CD4-positive, alpha-beta memory T cell (primary cell): ENCODE results near the gene ALDOB. TPM values are rescaled to one million over a fixed set of nuclear protein-coding genes. Genes with fewer than 3 reads are reported as not detected.
A peak's percentile ranks its signal among the peaks of the same experiment; 100 is the strongest.

Experiments used
- CTCF ChIA-PET: fragments of 350-600 bp; sonication (Branson Sonifier 250); formaldehyde crosslinking; loops from one replicate; lab custom pipeline; 2021; ENCODE audit warnings: inconsistent platforms; ENCODE audit not compliant: partially characterized antibody; lab: Charles Lee
- POLR2A ChIA-PET: fragments of 350-600 bp; sonication (Branson Sonifier 250); formaldehyde crosslinking; loops from one replicate; lab custom pipeline; 2021; ENCODE audit not compliant: partially characterized antibody; lab: Charles Lee
- DNase-seq, 5 donors: peaks; one replicate each; pipeline versions ENCODE4 v3.0.0 to v3.0.0-alpha.2; 2020 to 2022; ENCODE audit warnings: mixed read lengths in 1 of 5
- H3K27ac ChIP-seq: one replicate; pipeline ENCODE4 v1.7.0; 2013; ENCODE audit warnings: low read depth, low read length
- H3K27me3 ChIP-seq: 2 replicates; pipeline ENCODE4 v1.7.0; 2013; ENCODE audit warnings: mild to moderate bottlenecking, low read length, moderate library complexity; ENCODE audit not compliant: insufficient read depth
- H3K36me3 ChIP-seq: 2 replicates; pipeline ENCODE4 v1.7.0; 2013; ENCODE audit warnings: mild to moderate bottlenecking, low read length, moderate library complexity; ENCODE audit not compliant: insufficient read depth
- H3K4me1 ChIP-seq: 2 replicates; pipeline ENCODE4 v1.7.0; 2013; ENCODE audit warnings: mild to moderate bottlenecking, low read length, moderate library complexity; ENCODE audit not compliant: insufficient read depth
- H3K4me3 ChIP-seq, 2 donors: one replicate each; pipeline ENCODE4 v1.7.0; 2013; ENCODE audit warnings: low read length in 2 of 2, mild to moderate bottlenecking in 1 of 2
- H3K9me3 ChIP-seq, 2 donors: one replicate each; pipeline ENCODE4 v1.7.0; 2013; ENCODE audit warnings: low read length in 2 of 2, control low read depth in 1 of 2; ENCODE audit not compliant: control insufficient read depth in 1 of 2
- H3K27ac Mint-ChIP-seq, 7 donors: one replicate each; pipeline ENCODE4 v1.8.0; 2020 to 2021; ENCODE audit warnings: mixed read lengths in 7 of 7, mild to moderate bottlenecking in 6 of 7, inconsistent platforms in 3 of 7, moderate library complexity in 3 of 7
- H3K27me3 Mint-ChIP-seq, 2 donors: one replicate each; pipeline ENCODE4 v1.8.0; 2020 to 2021; ENCODE audit warnings: mixed read lengths in 2 of 2
- H3K36me3 Mint-ChIP-seq, 2 donors: one replicate each; pipeline ENCODE4 v1.8.0; 2020 to 2021; ENCODE audit warnings: mixed read lengths in 2 of 2, inconsistent platforms in 1 of 2, mild to moderate bottlenecking in 1 of 2
- H3K4me1 Mint-ChIP-seq, 4 donors: one replicate each; pipeline ENCODE4 v1.8.0; 2020 to 2021; ENCODE audit warnings: mixed read lengths in 4 of 4, mild to moderate bottlenecking in 1 of 4
- H3K4me3 Mint-ChIP-seq, 8 donors: one replicate each; pipeline ENCODE4 v1.8.0; 2020 to 2021; ENCODE audit warnings: mixed read lengths in 8 of 8, mild to moderate bottlenecking in 7 of 8, moderate library complexity in 6 of 8, inconsistent platforms in 3 of 8
- H3K9me3 Mint-ChIP-seq, 8 donors: one replicate each; pipeline ENCODE4 v1.8.0; 2020 to 2021; ENCODE audit warnings: mixed read lengths in 8 of 8, mild to moderate bottlenecking in 5 of 8, inconsistent platforms in 3 of 8, moderate library complexity in 1 of 8
- intact Hi-C: fragments of 100-400 bp; cut with micrococcal nuclease; formaldehyde crosslinking; loops from one replicate; pipeline ENCODE4 v1.15.1; 2023
- polyA plus RNA-seq, 2 donors: library from polyadenylated mRNA; unstranded; fragments of 300-500 nt; fragmentation: Illumina TruSeq; gene quantifications; one replicate each; pipeline ENCODE4 v1.2.3, GENCODE V29; 2021
- total RNA-seq, 2 experiments: library from RNA; stranded (reverse); gene quantifications; one replicate each; pipeline ENCODE4 v1.2.3, GENCODE V29; 2021

Gene ALDOB
- total and polyA plus RNA-seq, 4 experiments from 2014 or later, result not detected

DNA sequence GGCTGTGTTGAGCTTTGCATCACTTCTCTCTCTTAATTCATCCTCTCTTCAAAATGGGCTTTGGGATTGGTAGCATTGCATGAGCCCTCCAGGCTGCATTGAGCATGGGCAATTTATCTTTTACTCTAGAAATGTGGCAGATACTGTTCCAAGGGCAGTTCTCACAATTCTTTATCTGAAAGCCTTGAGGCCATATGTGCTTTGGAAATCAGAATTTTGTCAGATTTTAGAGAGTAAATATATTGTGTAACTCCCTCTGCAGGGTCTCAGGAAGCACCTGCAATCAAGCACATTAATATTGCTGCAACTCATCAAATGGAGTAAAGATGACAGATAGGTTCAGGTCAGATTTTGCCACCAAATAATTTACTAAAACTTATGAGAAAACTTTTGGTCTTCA, 17.6 kb downstream of the ALDOB start:
- Histone ChIP-seq H3K27me3 (no peaks in the 10 kb centered on the region), H3K4me1 (no peaks in the 10 kb centered on the region), H3K9me3 (peaks cover 0 to 16% of the 10 kb centered on the region in 2 donors), H3K36me3 (no peaks in the 10 kb centered on the region), H3K4me3 (no peak overlapping the region), H3K27ac (no peak overlapping the region)
- intact Hi-C loops, result no loop called here
- Mint-ChIP-seq H3K4me3 (no peak overlapping the region), H3K27me3 (no peaks in the 10 kb centered on the region), H3K27ac (no peak overlapping the region), H3K36me3 (peaks cover 22 to 38% of the 10 kb centered on the region in 2 donors), H3K4me1 (peaks cover 0 to 2% (median 0%) of the 10 kb centered on the region in 4 donors), H3K9me3 (peaks cover 3 to 78% (median 62%) of the 10 kb centered on the region in 8 donors)
- CTCF ChIA-PET, result no interaction called here
- no peak for DNase-seq
- POLR2A ChIA-PET, result no interaction called here

DNA sequence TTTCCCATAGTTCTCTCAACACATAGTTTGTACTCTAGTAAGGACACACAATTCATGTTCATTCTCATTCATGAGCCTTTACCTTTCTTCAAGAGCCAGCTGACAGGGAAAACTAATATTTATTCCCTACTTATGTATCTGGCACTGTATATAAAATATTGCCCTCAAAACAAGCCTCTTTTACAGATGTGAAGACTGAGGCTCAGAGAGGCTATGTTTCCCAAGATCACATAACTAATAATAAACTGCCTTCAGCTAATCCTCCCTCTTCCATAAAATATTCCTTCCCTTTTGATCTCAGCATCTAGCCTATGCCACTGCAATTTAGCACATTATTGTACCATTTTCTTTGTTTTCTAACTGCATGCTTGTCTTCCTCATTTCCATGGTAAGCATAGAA, 18.2 kb downstream of the ALDOB start:
- H3K36me3 Mint-ChIP-seq, result peaks cover 27 to 43% of the 10 kb centered on the region in 2 donors
- CTCF ChIA-PET, result no interaction called here
- H3K4me3 Mint-ChIP-seq, result no peak overlapping the region

DNA sequence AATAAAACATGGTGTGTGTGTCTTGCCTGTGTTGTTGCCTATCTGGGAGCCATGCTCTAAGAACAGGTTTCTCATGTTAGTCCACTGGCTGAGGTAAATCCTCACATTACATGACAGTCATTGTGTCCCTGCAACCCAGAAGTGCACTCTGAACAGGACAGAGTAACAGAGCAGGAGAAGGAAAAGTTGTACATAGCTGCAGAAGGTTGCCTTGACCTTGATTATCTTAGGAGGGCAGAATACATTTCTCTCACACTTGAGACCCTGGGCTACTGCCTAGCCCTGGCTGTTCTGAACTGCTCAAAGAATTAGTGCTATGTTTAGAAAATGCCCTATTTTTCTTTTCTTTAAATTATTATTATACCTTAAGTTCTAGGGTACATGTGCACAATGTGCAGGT, 20.0 kb downstream of the ALDOB start:
- H3K4me1 Mint-ChIP-seq, result peaks cover 0 to 2% (median 0%) of the 10 kb centered on the region in 4 donors
- H3K9me3 Mint-ChIP-seq, result peaks cover 3 to 89% (median 72%) of the 10 kb centered on the region in 8 donors
- Histone ChIP-seq H3K27ac (no peak overlapping the region), H3K27me3 (no peaks in the 10 kb centered on the region), H3K4me1 (no peaks in the 10 kb centered on the region), H3K4me3 (no peak overlapping the region), H3K36me3 (no peaks in the 10 kb centered on the region), H3K9me3 (peaks cover 0 to 24% of the 10 kb centered on the region in 2 donors)
- no peak for DNase-seq
- no peak overlapping the region for H3K4me3 Mint-ChIP-seq
- no peaks in the 10 kb centered on the region for H3K27me3 Mint-ChIP-seq
- CTCF ChIA-PET, result no interaction called here
- peak overlapping the region in 1 of 7 donors; percentile 41 for H3K27ac Mint-ChIP-seq
- POLR2A ChIA-PET, result no interaction called here
- intact Hi-C loops, result no loop called here
- H3K36me3 Mint-ChIP-seq, result peaks cover 36 to 44% of the 10 kb centered on the region in 2 donors

More for the DNA sequence above, 18.2 kb downstream of the ALDOB start:
- POLR2A ChIA-PET, result no interaction called here
- Mint-ChIP-seq H3K27me3 (no peaks in the 10 kb centered on the region), H3K4me1 (peaks cover 0 to 2% (median 0%) of the 10 kb centered on the region in 4 donors), H3K27ac (no peak overlapping the region), H3K9me3 (peaks cover 3 to 81% (median 66%) of the 10 kb centered on the region in 8 donors)
- Histone ChIP-seq H3K27me3 (no peaks in the 10 kb centered on the region), H3K4me1 (no peaks in the 10 kb centered on the region), H3K4me3 (no peak overlapping the region), H3K27ac (no peak overlapping the region), H3K36me3 (no peaks in the 10 kb centered on the region), H3K9me3 (peaks cover 0 to 20% of the 10 kb centered on the region in 2 donors)
- intact Hi-C loops, result no loop called here
- no peak for DNase-seq

GRCh38 chr9:101414839-101415238, 20.7 kb downstream of the ALDOB start:
- H3K4me1 Mint-ChIP-seq, result peaks cover 0 to 2% (median 0%) of the 10 kb centered on the region in 4 donors
- ChIA-PET POLR2A (no interaction called here), CTCF (no interaction called here)
- no peak for DNase-seq
- H3K36me3 Mint-ChIP-seq, result peaks cover 40 to 44% of the 10 kb centered on the region in 2 donors
- Histone ChIP-seq H3K36me3 (no peaks in the 10 kb centered on the region), H3K4me1 (no peaks in the 10 kb centered on the region), H3K4me3 (no peak overlapping the region), H3K27ac (no peak overlapping the region), H3K9me3 (peaks cover 1 to 31% of the 10 kb centered on the region in 2 donors), H3K27me3 (no peaks in the 10 kb centered on the region)
- intact Hi-C loops, result no loop called here
- H3K9me3 Mint-ChIP-seq, result peaks cover 3 to 92% (median 78%) of the 10 kb centered on the region in 8 donors
- H3K27me3 Mint-ChIP-seq, result no peaks in the 10 kb centered on the region
- no peak overlapping the region for H3K27ac Mint-ChIP-seq
- H3K4me3 Mint-ChIP-seq, result no peak overlapping the region

GRCh38 chr9:101409079-101409477, 26.5 kb downstream of the ALDOB start:
- peaks cover 43% of the 10 kb centered on the region for H3K36me3 ChIP-seq
- H3K27ac ChIP-seq, result no peak overlapping the region
- Mint-ChIP-seq H3K27ac (no peak overlapping the region), H3K9me3 (peaks cover 0 to 88% (median 85%) of the 10 kb centered on the region in 8 donors), H3K4me1 (peaks cover 0 to 2% (median 0%) of the 10 kb centered on the region in 4 donors), H3K4me3 (no peak overlapping the region), H3K27me3 (no peaks in the 10 kb centered on the region), H3K36me3 (peaks cover 67 to 75% of the 10 kb centered on the region in 2 donors)
- CTCF ChIA-PET, result no interaction called here
- no peak for DNase-seq
- POLR2A ChIA-PET, result interaction anchor here (1.1 to 1.7 kb wide), 2 partner anchors 10 to 11 kb away, joined by 5 read pairs; partner anchors contain the start of genes MRPL50 and ZNF189
- peaks cover 24 to 42% of the 10 kb centered on the region in 2 donors for H3K9me3 ChIP-seq
- H3K4me1 ChIP-seq, result no peaks in the 10 kb centered on the region
- no peak overlapping the region for H3K4me3 ChIP-seq
- H3K27me3 ChIP-seq, result no peaks in the 10 kb centered on the region
- intact Hi-C loops, result no loop called here

- Histone ChIP-seq H3K4me3 (no peak overlapping the region), H3K4me1 (no peaks in the 10 kb centered on the region), H3K9me3 (peaks cover 24 to 42% of the 10 kb centered on the region in 2 donors), H3K27ac (no peak overlapping the region), H3K36me3 (peaks cover 49% of the 10 kb centered on the region), H3K27me3 (no peaks in the 10 kb centered on the region)
- H3K4me3 Mint-ChIP-seq, result no peak overlapping the region
- POLR2A ChIA-PET, result interaction anchor here (1.1 kb wide), 1 partner anchor 10 kb away, joined by 5 read pairs; the partner anchor contains the start of genes MRPL50 and ZNF189
- intact Hi-C loops, result no loop called here
- peaks cover 70 to 77% of the 10 kb centered on the region in 2 donors for H3K36me3 Mint-ChIP-seq
- H3K4me1 Mint-ChIP-seq, result peaks cover 0 to 3% (median 2%) of the 10 kb centered on the region in 4 donors
- DNase-seq, result no peak
- H3K27ac Mint-ChIP-seq, result no peak overlapping the region
- H3K27me3 Mint-ChIP-seq, result no peaks in the 10 kb centered on the region
- CTCF ChIA-PET, result no interaction called here
- peaks cover 0 to 86% (median 81%) of the 10 kb centered on the region in 8 donors for H3K9me3 Mint-ChIP-seq
Observed at GRCh38 chr9:101408374-101409078, 27.0 kb downstream of the ALDOB start.

- intact Hi-C loops, result no loop called here
- POLR2A ChIA-PET, result no interaction called here
- Histone ChIP-seq H3K27me3 (no peaks in the 10 kb centered on the region), H3K27ac (no peak overlapping the region), H3K36me3 (peaks cover 58% of the 10 kb centered on the region), H3K4me1 (peaks cover 27% of the 10 kb centered on the region), H3K9me3 (peaks cover 12 to 14% of the 10 kb centered on the region in 2 donors), H3K4me3 (no peak overlapping the region)
- Mint-ChIP-seq H3K4me1 (peaks cover 35 to 45% (median 39%) of the 10 kb centered on the region in 4 donors), H3K27ac (peak overlapping the region in 1 of 7 donors; percentile 66), H3K36me3 (peaks cover 80 to 84% of the 10 kb centered on the region in 2 donors), H3K4me3 (no peak overlapping the region), H3K27me3 (no peaks in the 10 kb centered on the region), H3K9me3 (peaks cover 0 to 45% (median 40%) of the 10 kb centered on the region in 8 donors)
- CTCF ChIA-PET, result interaction anchor here (1.0 to 2.2 kb wide), 3 partner anchors 15 to 126 kb away, joined by 3 to 7 read pairs (median 6); no protein-coding TSS in a partner anchor
- no peak for DNase-seq
Observed at GRCh38 chr9:101403516-101404285, 31.9 kb downstream of the ALDOB start.
